ENCODE results near the gene TMEM72.

Gene TMEM72

DNA sequence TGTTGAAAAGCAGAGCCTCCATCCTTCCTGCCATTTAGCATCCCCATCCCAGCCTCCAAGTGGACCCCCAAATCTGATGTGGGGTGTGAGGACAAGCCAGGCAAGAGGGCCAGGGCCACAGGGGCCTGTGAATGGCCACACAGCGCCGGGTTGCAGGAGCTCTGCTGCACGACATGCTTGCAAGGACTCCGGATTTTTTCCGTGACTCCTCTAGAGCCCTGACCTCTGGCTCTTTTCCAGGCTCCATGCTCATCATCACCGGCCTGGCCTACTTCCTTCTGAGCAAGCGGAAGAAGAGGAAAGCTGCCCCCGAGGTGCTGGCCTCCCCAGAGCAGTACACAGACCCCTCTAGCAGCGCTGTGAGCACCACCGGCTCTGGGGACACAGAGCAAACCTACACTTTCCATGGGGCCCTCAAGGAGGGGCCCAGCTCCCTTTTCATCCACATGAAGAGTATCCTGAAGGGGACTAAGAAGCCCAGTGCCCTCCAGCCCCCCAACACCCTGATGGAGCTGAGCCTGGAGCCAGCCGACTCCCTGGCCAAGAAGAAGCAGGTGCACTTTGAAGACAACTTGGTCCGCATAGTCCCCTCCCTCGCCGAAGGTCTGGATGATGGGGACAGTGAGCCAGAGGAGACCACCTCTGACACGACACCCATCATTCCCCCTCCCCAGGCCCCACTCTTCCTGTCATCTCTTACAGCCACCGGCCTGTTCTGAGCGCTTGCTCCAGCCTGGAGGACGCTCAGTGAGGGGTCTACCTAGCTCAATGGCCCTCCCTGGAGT lies 23.5 kb downstream of the TMEM72 start:
- no peak for DNase-seq (ENCODE audit: low read depth)

DNA sequence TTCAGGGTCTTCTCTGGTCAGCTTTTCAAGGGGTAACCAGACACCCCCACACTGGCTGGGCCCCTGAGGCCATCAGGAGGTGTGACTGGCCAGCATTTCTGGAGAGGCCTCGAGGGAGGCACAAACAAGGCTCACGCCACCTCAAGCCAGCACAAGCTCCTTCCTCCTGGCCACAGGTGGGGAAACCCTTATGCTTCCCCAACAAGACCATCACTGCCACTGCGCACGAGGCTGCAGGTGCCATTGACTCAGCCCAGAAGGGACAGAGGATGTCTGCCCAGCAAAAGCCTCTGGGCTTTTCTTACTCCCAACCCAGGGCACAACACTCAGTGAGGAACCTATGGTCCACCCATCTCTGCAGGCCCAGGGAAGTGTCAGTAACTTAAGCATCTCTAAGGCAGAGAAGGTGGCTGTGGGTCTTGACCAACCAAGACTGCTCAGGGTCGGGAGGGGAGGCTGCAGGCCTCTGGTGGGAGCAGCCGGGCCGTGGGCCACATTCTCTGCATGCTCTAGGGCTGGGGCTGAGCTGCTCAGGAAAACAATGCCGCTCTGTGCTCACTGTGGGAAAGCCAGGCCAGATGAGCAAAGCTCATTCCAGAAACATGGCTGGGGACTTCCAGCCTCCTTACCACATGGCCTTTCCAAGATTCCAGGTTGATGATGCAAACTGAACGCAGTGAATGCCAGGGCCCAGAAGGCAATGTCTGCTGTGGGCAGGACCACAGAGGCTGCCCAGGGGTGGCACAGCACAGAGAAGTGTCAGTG lies 24.2 kb downstream of the TMEM72 start:
- no peak for DNase-seq (ENCODE audit: low read depth)

- no peak for DNase-seq (ENCODE audit: low read depth)
Observed at GRCh38 chr10:44935966-44936295, 24.8 kb downstream of the TMEM72 start.

GRCh38 chr10:44936314-44936975 lies 25.3 kb downstream of the TMEM72 start:
- DNase-seq (ENCODE audit: low read depth) = no peak

DNA sequence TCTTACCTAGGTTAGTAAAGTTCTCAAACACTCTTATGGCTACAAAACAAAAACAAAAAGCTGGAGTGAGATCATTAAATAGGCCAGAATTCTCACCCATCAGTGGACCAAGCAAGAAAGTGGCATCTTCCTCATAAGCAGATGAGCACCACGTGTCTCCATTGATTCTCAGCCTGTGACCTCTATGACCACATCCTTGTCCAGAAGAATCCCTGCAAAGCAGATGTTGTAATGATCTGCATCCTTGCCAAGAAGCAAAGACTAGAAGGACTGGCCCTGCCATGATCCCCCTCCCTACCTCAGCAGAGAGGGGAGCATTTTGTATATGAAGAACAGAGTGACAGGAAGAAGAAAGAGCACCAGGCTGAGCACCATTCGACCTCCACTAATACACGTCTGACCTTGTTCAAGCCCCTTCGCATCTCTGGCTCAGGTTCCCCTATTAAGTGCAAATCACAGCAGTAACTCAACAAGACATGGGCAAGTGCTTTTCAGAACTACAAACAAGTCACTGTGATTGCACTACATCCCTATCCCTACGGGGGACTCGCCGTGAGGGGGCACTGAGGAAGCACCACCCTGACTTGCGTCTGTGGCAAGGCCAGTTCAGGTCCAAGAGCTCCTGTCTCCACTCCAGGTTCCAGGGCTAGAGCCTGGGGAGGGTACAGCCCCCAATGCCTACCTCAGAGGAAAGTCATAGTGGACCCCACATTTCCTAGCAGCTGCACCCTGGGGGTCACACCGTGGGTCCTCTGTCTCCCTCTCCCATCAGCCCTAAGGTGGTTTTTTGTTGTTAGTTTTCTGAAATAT lies 26.3 kb downstream of the TMEM72 start:
- no peak for DNase-seq (ENCODE audit: low read depth)

DNA sequence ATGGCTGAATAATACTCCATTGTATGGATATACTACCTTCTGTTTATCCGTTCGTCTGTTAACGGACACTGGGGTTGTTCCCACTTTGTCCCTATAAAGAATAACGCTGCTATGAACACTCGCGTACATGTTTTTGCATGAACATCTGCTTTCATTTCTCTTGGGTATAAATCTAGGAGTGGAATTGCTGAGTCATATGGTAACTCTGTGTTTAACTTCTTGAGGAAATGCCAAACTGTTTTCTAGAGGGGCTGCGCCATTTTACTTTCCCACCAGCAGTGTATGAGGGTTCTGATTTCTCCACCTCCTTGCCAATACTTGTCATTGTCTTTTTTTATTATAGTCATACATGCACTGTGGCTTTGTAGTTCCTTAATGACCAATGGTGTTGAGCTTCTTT lies 27.8 kb downstream of the TMEM72 start:
- no peak for DNase-seq (ENCODE audit: low read depth)

DNA sequence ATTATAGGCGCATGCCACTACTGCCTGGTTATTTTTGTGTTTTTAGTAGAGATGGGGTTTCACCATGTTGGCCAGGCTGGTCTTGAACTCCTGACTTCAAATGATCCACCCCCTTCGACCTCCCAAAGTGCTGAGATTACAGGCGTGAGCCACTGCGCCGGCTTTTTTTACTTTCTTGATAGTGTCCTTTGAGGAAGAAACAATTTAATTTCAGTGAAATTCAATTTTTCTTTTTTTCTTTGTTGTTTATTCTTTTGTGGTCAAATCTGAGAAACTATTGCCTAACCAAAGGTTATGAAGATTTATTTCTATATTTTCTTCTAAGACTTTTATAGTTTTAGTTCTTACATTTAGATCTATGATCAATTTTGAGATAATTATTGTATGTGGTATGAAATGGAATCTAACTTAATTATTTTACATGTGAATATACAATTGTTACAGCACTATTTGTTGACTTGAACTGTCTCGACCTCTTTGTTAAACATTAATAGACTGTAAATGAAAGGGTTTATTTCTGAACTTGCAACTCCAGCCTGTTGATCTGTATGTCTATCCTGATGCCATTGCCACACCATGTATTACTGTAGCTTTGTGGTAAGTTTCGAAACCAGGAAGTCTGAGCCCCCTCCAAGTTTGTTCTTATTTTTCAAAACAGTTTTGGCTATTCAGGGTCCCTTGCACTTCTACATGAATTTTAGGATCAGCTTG lies 28.7 kb downstream of the TMEM72 start:
- no peak for DNase-seq (ENCODE audit: low read depth)

DNA sequence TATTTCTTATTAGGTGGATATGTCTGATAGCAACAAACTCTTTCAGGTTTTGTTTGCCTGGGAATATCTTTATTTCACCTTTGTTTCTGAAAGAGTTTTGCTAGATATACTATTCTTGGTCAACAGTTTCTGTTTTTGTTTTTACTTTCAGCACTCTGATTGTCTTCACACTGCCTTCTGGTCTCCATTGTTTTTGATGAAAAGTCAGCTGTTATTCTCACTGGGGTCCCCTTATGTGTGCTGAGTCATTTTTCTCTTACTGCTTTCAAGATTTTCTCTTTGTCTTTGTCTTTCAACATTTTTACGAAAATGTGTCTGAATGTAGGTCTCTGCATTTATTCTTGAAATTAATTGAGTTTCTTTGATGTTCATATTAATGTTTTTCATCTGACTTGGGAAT lies 33.2 kb downstream of the TMEM72 start:
- no peak for DNase-seq (ENCODE audit: low read depth)

DNA sequence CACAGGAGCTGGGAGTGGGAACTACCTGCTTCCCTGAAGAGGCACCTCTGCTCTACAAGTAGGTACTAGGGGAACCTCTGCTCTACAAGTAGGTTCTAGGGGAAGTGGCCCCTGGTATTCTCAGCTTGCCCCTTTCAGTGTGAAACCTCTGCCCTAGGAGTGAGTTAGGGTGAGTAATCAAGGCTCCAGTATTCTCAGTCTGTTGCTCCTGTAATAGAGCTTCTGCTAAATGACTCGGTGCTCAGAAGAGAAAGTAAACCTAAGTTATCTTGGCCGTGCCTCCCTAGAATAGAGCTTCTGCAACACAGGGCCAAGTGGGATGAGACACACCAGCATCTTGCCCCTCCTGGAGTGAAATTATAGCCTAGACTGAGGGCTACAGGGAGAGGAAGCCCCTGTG lies 35.1 kb downstream of the TMEM72 start:
- DNase-seq (ENCODE audit: low read depth) = no peak

- DNase-seq (ENCODE audit: low read depth) = no peak
Observed at GRCh38 chr10:44947371-44948152, 36.4 kb downstream of the TMEM72 start.

- DNase-seq (ENCODE audit: low read depth) = no peak
Observed at GRCh38 chr10:44948642-44949041, 37.5 kb downstream of the TMEM72 start.

DNA sequence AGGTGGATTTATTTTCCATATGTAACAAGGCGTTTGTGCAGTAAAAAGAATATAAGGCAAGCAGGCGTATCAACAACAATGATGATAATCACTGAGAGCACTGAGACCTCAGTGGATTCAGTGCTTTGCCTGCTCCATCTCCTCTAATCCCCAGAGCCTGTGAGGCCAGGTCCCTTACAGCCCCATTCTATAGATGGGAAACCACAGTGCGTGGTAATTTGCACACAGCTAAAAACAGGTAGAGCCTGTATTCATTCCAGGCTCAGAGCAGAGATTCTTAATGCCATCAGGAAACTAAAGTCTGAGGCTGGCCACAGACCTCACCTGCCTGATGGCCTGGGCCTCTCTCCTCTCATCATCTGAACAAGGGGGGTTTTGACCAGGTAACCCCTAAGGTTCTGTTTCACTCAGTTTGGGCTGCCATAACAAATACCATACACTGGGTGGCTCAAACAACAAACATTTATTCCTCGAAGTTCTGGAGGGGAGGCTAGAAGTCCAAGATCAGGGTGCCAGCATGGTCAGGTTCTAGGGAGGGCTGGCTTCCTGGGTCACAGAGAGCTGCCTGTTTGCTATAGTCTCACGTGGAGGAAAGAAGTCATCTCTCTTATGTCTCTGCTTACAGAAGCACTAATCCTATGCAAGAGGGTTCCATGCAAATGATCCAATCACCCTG lies 38.1 kb downstream of the TMEM72 start:
- DNase-seq (ENCODE audit: low read depth) = no peak

- no peak for DNase-seq (ENCODE audit: low read depth)
Observed at GRCh38 chr10:44949915-44950314, 38.8 kb downstream of the TMEM72 start.

DNA sequence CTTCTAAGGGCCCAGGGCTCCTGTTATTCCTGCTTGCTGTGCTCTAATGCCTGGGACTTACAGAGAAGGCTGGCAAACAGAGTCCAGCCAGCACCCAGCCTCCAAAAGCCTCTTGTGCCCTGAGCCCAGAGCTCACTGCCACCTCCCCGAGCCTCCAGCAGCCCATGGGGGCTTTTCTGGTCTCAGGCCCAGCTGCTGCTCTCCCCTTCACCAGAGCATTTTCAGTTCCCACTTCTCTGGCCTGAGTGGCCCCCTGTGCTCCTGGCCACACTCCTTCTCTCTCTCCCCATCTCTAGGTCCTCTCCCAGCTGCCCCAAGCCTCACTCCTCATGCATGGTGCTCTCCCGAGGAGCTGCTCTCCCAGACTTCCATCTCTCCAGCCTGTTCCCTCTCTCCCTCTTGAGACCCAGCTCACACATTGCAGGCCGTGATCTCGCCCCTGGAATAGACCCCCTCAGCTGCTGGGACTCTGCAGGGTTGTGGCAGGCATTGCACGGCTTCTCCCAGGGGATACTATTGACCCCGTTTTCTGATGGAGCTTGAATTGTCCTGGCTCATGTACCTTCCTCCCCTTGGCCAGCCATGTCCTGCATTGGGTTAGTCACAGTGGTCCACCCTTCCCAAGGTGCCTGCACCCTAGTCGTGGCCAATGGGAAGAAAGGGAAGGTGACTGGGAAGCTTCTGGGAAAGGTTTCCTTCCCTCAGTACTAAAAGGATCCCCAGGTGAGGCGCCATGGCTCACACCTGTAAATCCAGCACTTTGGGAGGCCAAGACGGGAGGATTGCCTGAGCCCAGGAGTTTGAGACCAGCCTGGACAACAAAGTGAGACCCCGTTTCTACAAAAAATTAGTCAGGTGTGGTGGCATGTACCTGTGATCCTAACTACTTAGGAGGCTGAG lies 39.4 kb downstream of the TMEM72 start:
- DNase-seq (ENCODE audit: low read depth) = no peak

GRCh38 chr10:44951576-44952226 lies 40.6 kb downstream of the TMEM72 start:
- no peak for DNase-seq (ENCODE audit: low read depth)

DNA sequence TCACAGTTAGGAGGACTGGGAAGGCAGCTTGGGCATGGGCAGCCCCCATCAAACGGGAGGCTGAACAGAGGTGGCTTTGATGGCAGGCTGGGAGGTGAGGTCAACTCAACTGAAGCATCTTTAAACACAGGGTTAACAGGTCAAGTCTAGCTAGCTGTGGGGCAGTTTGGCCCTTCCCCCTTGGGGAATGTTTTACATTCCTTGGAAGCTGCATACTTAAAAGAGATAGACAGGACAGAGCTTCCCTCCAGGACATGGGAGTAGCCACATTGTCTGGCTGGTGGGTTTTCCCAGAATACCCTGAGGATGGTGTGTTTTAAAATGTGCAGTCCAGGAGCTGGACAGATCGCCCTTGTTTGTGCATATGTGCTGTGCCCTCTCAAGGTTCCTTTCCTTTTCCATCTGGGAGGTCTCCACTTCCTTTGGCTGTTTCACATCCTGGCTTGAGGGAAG lies 41.7 kb downstream of the TMEM72 start:
- no peak for DNase-seq (ENCODE audit: low read depth)

- DNase-seq (ENCODE audit: low read depth) = no peak
Observed at GRCh38 chr10:44954042-44954441, 42.9 kb downstream of the TMEM72 start.

GRCh38 chr10:44954962-44955361 lies 43.8 kb downstream of the TMEM72 start:
- DNase-seq (ENCODE audit: low read depth) = no peak

Measured in stimulated activated CD8-positive, alpha-beta memory T cell treated with anti-CD3 and anti-CD28 coated beads, Interleukin-12 subunit alpha, Interleukin-12 subunit beta, amount 100 ng/mL, for 1 hour (primary cell).